Keratinocyte (primary cell): ENCODE data around the gene PABPN1. TPM values are rescaled to one million over a fixed set of nuclear protein-coding genes. Genes with fewer than 3 reads are reported as not detected.

ENCODE experiments used
- DNase-seq: peaks from one replicate; pipeline ENCODE4 v3.0.0-alpha.2; 2011; ENCODE audit warnings: low read depth, missing footprints, low spot score
- FAIRE-seq: peaks from 2 replicates; lab custom pipeline; 2011; peaks lifted over from hg19 to GRCh38; lab: Jason Lieb, UNC
- H2AFZ ChIP-seq: 2 replicates; pipeline ENCODE4 v1.6.0; 2012; ENCODE audit warnings: low read length, control low read depth, inconsistent platforms; ENCODE audit not compliant: control insufficient read depth
- H3K27ac ChIP-seq: 2 replicates; pipeline ENCODE4 v1.5.1; 2011; ENCODE audit warnings: low read length; ENCODE audit not compliant: control insufficient read depth, insufficient read depth
- H3K27me3 ChIP-seq: 3 replicates; pipeline ENCODE4 v1.6.0; 2011; ENCODE audit warnings: low read length; ENCODE audit not compliant: control insufficient read depth, insufficient read depth; ENCODE audit errors: extremely low read depth
- H3K36me3 ChIP-seq, 2 experiments: 2 replicates in 1 of 2; 3 replicates in 1 of 2; pipeline ENCODE4 v1.5.1; 2011; ENCODE audit warnings: low read length in 2 of 2, mild to moderate bottlenecking in 1 of 2; ENCODE audit not compliant: control insufficient read depth in 2 of 2, insufficient read depth in 2 of 2; ENCODE audit errors: extremely low read depth in 1 of 2
- H3K4me1 ChIP-seq: 3 replicates; pipeline ENCODE4 v1.5.1; 2011; ENCODE audit warnings: low read length; ENCODE audit not compliant: control insufficient read depth, insufficient read depth; ENCODE audit errors: extremely low read depth
- H3K4me2 ChIP-seq: 3 replicates; pipeline ENCODE4 v1.6.0; 2011; ENCODE audit warnings: low read depth, low read length; ENCODE audit not compliant: control insufficient read depth, insufficient read depth; ENCODE audit errors: extremely low read depth
- H3K4me3 ChIP-seq, 3 experiments: fragments of 200-600 bp in 1 of 3; sonication (generic) in 1 of 3; 2 replicates in 2 of 3; 3 replicates in 1 of 3; pipeline ENCODE4 v1.5.1; 2011 to 2016; ENCODE audit warnings: low read length in 3 of 3, mild to moderate bottlenecking in 3 of 3, control low read depth in 2 of 3, inconsistent platforms in 1 of 3, low read depth in 1 of 3, mixed read lengths in 1 of 3, mixed run types in 1 of 3, moderate library complexity in 1 of 3; ENCODE audit not compliant: control insufficient read depth in 2 of 3, insufficient read depth in 2 of 3; ENCODE audit errors: extremely low read depth in 1 of 3
- H3K79me2 ChIP-seq: 2 replicates; pipeline ENCODE4 v1.6.0; 2012; ENCODE audit warnings: low read length; ENCODE audit not compliant: control insufficient read depth, insufficient read depth
- H3K9ac ChIP-seq: 3 replicates; pipeline ENCODE4 v1.6.0; 2011; ENCODE audit warnings: low read length; ENCODE audit not compliant: control insufficient read depth, insufficient read depth; ENCODE audit errors: extremely low read depth
- H3K9me1 ChIP-seq: 3 replicates; pipeline ENCODE4 v1.6.0; 2011; ENCODE audit warnings: low read length; ENCODE audit not compliant: control insufficient read depth, insufficient read depth; ENCODE audit errors: extremely low read depth
- H3K9me3 ChIP-seq: 2 replicates; pipeline ENCODE4 v1.5.1; 2012; ENCODE audit warnings: low read depth, low read length; ENCODE audit not compliant: control insufficient read depth
- H4K20me1 ChIP-seq: 3 replicates; pipeline ENCODE4 v1.6.0; 2011; ENCODE audit warnings: low read length; ENCODE audit not compliant: control insufficient read depth, insufficient read depth; ENCODE audit errors: extremely low read depth
- EZH2 ChIP-seq: IDR thresholded peaks from one replicate; pipeline ENCODE4 v1.6.1; 2012; ENCODE audit warnings: inconsistent platforms, mild to moderate bottlenecking, low read length, moderate library complexity
- dilution Hi-C: fragments of 300-500 bp; cut with MboI; formaldehyde crosslinking; loops from one replicate; pipeline ENCODE4 v1.7.0; 2020; ENCODE audit warnings: low sequenced_read_pairs; ENCODE audit not compliant: extremely low pct_ligation_motif_present
- polyA plus RNA-seq, 5 experiments: library from polyadenylated mRNA; depleted of rRNA in 3 of 5; stranded (reverse) in 3 of 5; stranded (forward) in 1 of 5; unstranded in 1 of 5; fragments of >200 nt; gene quantifications; 1 replicate in 1 of 5; 2 replicates in 3 of 5; 3 replicates in 1 of 5; pipeline versions ENCODE4 v1.2.1 to v1.2.3, GENCODE V29; 2011 to 2012; ENCODE audit warnings: missing spikeins in 2 of 5, low read depth in 1 of 5, low replicate concordance in 1 of 5
- TF ChIP-seq, protein P1 (sequence below), 3 experiments: IDR thresholded peaks in 1 of 3; conservative IDR thresholded peaks in 1 of 3; optimal IDR thresholded peaks in 1 of 3; 2 replicates in 2 of 3; 3 replicates in 1 of 3; pipeline versions ENCODE3 to v1.5.1; 2011; ENCODE audit warnings: low read length in 3 of 3, mild to moderate bottlenecking in 3 of 3, moderate library complexity in 2 of 3, control low read depth in 1 of 3, inconsistent platforms in 1 of 3; ENCODE audit not compliant: insufficient read depth in 2 of 3; ENCODE audit errors: extremely low read depth in 1 of 3

Gene PABPN1
- polyA plus RNA-seq, 1 donor (not counting 4 experiments of a cell fraction or from before 2014, with no cell fraction given): 185 TPM

DNA sequence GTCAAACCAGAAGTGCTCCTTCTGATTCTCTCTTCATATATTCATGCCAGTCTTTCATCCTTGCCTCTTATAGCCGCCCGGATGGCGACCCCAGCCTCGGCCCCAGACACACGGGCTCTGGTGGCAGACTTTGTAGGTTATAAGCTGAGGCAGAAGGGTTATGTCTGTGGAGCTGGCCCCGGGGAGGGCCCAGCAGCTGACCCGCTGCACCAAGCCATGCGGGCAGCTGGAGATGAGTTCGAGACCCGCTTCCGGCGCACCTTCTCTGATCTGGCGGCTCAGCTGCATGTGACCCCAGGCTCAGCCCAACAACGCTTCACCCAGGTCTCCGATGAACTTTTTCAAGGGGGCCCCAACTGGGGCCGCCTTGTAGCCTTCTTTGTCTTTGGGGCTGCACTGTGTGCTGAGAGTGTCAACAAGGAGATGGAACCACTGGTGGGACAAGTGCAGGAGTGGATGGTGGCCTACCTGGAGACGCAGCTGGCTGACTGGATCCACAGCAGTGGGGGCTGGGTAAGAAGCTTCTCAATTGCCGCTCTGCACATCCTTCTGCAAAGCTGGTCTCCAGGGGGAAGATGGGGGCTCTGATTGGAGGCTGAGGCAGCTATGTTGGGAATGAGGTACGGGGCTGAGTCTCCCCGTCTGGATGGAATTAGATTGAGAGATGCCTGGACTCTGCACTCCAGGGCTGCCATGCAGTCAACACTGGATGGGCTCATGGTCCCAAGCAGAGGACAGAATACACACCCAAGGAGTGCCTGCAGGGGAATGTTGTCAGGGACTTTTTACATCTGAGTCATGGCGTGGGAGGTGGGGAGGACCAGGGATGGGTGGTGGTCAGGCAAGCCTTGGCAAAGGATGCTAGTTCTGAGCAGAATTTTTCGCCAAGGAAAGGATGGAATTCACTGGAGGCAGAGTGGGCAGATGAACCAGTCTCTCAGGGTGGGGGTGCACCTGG is 13.3 kb upstream of the PABPN1 start:
- Histone ChIP-seq H3K4me3 (peak overlapping the region; percentile 81 to 92 (median 90)), H4K20me1 (peaks cover 5% of the 10 kb centered on the region), H2AFZ (no peak overlapping the region), H3K36me3 (peaks cover 25 to 34% of the 10 kb centered on the region in 2 experiments), H3K4me2 (peak overlapping the region; percentile 86), H3K27ac (peak overlapping the region; percentile 92), H3K4me1 (peaks cover 34% of the 10 kb centered on the region), H3K9ac (peak overlapping the region; percentile 98), H3K9me3 (no peaks in the 10 kb centered on the region), H3K9me1 (peaks cover 4% of the 10 kb centered on the region), H3K27me3 (no peaks in the 10 kb centered on the region), H3K79me2 (peaks cover 56% of the 10 kb centered on the region)
- dilution Hi-C loops: no loop called here
- no peak for DNase-seq
- no peak for TF ChIP-seq EZH2
- TF ChIP-seq, protein P1, sequence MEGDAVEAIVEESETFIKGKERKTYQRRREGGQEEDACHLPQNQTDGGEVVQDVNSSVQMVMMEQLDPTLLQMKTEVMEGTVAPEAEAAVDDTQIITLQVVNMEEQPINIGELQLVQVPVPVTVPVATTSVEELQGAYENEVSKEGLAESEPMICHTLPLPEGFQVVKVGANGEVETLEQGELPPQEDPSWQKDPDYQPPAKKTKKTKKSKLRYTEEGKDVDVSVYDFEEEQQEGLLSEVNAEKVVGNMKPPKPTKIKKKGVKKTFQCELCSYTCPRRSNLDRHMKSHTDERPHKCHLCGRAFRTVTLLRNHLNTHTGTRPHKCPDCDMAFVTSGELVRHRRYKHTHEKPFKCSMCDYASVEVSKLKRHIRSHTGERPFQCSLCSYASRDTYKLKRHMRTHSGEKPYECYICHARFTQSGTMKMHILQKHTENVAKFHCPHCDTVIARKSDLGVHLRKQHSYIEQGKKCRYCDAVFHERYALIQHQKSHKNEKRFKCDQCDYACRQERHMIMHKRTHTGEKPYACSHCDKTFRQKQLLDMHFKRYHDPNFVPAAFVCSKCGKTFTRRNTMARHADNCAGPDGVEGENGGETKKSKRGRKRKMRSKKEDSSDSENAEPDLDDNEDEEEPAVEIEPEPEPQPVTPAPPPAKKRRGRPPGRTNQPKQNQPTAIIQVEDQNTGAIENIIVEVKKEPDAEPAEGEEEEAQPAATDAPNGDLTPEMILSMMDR (optimal IDR thresholded peaks at IDR 0.05 in 1 of 3, IDR thresholded peaks at IDR 0.05 in 1 of 3, conservative IDR thresholded peaks at IDR 0.05 in 1 of 3; ENCODE audit: extremely low read depth in 1 of 3, insufficient read depth in 2 of 3, low read length in 3 of 3): no peak
- peak; percentile 66 for FAIRE-seq

DNA sequence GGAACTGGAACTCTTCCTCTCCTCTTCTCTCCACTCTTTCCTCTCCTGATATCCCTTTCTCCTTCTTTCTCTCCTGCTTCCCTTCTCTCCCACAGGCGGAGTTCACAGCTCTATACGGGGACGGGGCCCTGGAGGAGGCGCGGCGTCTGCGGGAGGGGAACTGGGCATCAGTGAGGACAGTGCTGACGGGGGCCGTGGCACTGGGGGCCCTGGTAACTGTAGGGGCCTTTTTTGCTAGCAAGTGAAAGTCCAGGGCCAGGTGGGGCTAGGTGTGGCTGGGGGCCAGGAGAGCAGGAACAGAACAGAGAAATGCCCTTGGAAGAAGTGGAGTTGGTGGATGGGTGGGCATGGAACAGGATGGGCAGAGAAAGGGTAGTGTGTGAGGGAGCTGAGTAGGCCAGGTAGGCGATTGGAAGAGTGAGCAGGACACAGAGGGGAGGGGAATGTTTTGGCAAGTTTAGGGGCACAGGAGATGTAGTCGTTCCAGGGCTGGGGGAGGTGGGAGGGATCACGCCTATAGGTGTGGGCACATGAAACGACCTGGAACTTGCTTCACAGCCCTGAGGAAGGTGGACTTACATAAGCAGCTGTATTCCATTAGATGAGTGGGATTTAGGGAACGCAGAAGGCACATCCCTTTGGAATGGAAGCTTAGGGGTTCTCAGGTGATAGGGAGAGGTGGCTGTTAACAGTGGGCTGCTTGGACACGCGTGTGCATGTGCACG is 12.4 kb upstream of the PABPN1 start:
- Histone ChIP-seq H3K9me1 (peaks cover 4% of the 10 kb centered on the region), H4K20me1 (peaks cover 5% of the 10 kb centered on the region), H2AFZ (no peak overlapping the region), H3K27ac (peak overlapping the region; percentile 92), H3K79me2 (peaks cover 60% of the 10 kb centered on the region), H3K4me2 (peak overlapping the region; percentile 86), H3K4me1 (peaks cover 34% of the 10 kb centered on the region), H3K27me3 (no peaks in the 10 kb centered on the region), H3K9me3 (no peaks in the 10 kb centered on the region), H3K9ac (peak overlapping the region; percentile 98), H3K4me3 (peak overlapping the region; percentile 49 to 92 (median 81)), H3K36me3 (peaks cover 27 to 34% of the 10 kb centered on the region in 2 experiments)
- DNase-seq (no peak), FAIRE-seq (no peak)
- dilution Hi-C loops: no loop called here
- no peak for TF ChIP-seq EZH2
- TF ChIP-seq, protein P1 (optimal IDR thresholded peaks at IDR 0.05 in 1 of 3, IDR thresholded peaks at IDR 0.05 in 1 of 3, conservative IDR thresholded peaks at IDR 0.05 in 1 of 3; ENCODE audit: extremely low read depth in 1 of 3, insufficient read depth in 2 of 3, low read length in 3 of 3): no peak
